Transverse colon (tissue), 4 donors: ENCODE data around the gene ZNF236.

Source experiments
- POLR2A ChIP-seq: fragments of 450-650 bp; IDR thresholded peaks from one replicate; pipeline ENCODE4 v1.6.1; 2016; ENCODE audit warnings: antibody characterized with exemption, mild to moderate bottlenecking, moderate library complexity
- POLR2AphosphoS5 ChIP-seq, 3 donors: sonication (generic); formaldehyde crosslinking; IDR thresholded peaks; one replicate each; pipeline ENCODE4 v1.6.1; 2016; ENCODE audit warnings: antibody characterized with exemption in 3 of 3
- TF ChIP-seq, protein P1 (sequence below), 5 experiments: fragments of 200-600 bp in 3 of 5; fragments of 450-650 bp in 2 of 5; sonication (generic) in 3 of 5; IDR thresholded peaks; 1 replicate in 2 of 5; 2 replicates in 3 of 5; pipeline ENCODE4 v1.5.1; 2016 to 2017; ENCODE audit warnings: antibody characterized with exemption in 5 of 5, inconsistent platforms in 3 of 5, mild to moderate bottlenecking in 2 of 5, moderate library complexity in 1 of 5

DNA sequence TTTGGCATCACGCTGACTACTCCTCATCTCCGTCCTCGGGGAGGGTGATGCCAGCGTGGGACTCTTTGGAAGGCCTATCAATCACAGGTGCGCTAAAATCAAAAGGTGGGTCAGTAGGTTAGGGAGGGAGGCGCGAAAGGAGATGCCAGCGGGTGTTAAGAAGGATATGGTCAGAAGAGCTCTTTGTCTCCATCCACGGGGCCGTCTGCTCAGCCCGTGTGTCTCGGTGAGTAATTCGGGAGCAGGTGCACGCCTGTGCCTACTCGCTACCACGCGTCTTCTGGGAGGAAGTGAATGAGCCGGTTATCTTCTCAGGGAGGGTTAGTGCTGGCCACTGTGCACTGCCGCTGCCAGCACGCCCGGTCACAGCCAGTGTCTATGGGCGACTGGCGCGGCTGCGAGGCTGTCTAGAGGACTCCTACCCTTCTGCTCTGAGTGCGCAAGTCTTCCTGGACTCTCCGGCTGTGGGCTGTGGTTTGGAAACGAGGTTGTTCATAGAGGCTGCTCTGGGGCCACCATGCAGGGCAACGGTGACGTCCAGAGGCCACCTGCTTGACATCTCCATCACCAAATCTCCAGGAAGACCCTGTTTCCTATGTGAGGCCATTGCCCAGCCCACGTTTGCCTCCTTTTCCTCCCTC, 156.9 kb downstream of the ZNF236 start:
- TF ChIP-seq POLR2A (no peak), POLR2AphosphoS5 (IDR thresholded peaks at IDR 0.05) (no peak)
- TF ChIP-seq, protein P1, sequence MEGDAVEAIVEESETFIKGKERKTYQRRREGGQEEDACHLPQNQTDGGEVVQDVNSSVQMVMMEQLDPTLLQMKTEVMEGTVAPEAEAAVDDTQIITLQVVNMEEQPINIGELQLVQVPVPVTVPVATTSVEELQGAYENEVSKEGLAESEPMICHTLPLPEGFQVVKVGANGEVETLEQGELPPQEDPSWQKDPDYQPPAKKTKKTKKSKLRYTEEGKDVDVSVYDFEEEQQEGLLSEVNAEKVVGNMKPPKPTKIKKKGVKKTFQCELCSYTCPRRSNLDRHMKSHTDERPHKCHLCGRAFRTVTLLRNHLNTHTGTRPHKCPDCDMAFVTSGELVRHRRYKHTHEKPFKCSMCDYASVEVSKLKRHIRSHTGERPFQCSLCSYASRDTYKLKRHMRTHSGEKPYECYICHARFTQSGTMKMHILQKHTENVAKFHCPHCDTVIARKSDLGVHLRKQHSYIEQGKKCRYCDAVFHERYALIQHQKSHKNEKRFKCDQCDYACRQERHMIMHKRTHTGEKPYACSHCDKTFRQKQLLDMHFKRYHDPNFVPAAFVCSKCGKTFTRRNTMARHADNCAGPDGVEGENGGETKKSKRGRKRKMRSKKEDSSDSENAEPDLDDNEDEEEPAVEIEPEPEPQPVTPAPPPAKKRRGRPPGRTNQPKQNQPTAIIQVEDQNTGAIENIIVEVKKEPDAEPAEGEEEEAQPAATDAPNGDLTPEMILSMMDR (IDR thresholded peaks at IDR 0.05) = no peak
